Right lobe of liver (tissue), 6 donors: Measurements from ENCODE around the gene PCDH15. TPM values are rescaled to one million over a fixed set of nuclear protein-coding genes. Genes with fewer than 3 reads are reported as not detected.
"Not testable (repeated sequence)": the region's sequence is repeated elsewhere in the genome, so short reads cannot be mapped to it uniquely, and the experiment has no call there.

Experiments used
- ATAC-seq, 4 donors: fragments of 200-7000 bp; cut with Tn5 transposase; one replicate each; pipeline ENCODE4 v1.9.1; 2020; ENCODE audit warnings: mild to moderate bottlenecking in 4 of 4, moderate library complexity in 4 of 4
- DNase-seq, 3 donors: peaks; one replicate each; pipeline ENCODE4 v3.0.0-alpha.2; 2020
- H3K27ac ChIP-seq, 3 donors: fragments of 200-600 bp; one replicate each; pipeline ENCODE4 v1.8.0; 2022
- H3K27me3 ChIP-seq, 2 donors: fragments of 200-600 bp; one replicate each; pipeline ENCODE4 v1.8.0; 2022
- H3K36me3 ChIP-seq, 4 donors: fragments of 200-600 bp; sonication (generic) in 1 of 4; one replicate each; pipeline versions ENCODE4 v1.5.1 to v1.8.0; 2017 to 2022; ENCODE audit warnings: control low read depth in 1 of 4
- H3K4me1 ChIP-seq, 4 donors: fragments of 200-600 bp; sonication (generic) in 1 of 4; one replicate each; pipeline versions ENCODE4 v1.5.1 to v1.8.0; 2017 to 2022; ENCODE audit warnings: control low read depth in 1 of 4
- H3K4me3 ChIP-seq, 3 donors: fragments of 200-600 bp; one replicate each; pipeline ENCODE4 v1.8.0; 2022
- H3K9me3 ChIP-seq, 4 donors: fragments of 200-600 bp; sonication (generic) in 1 of 4; one replicate each; pipeline versions ENCODE4 v1.5.1 to v1.8.0; 2017 to 2022; ENCODE audit warnings: control low read depth in 1 of 4
- CTCF ChIP-seq, 4 donors: fragments of 200-600 bp in 3 of 4; fragments of 450-650 bp in 1 of 4; IDR thresholded peaks; one replicate each; pipeline versions ENCODE4 v1.5.1 to v1.8.0; 2016 to 2022; ENCODE audit warnings: antibody characterized with exemption in 4 of 4, mild to moderate bottlenecking in 2 of 4
- POLR2A ChIP-seq: fragments of 450-650 bp; IDR thresholded peaks from one replicate; pipeline ENCODE4 v1.6.1; 2017; ENCODE audit warnings: antibody characterized with exemption, mild to moderate bottlenecking
- WGBS: methylation state at CpG from one replicate; pipeline ENCODE4 v1.1.6; 2018; ENCODE audit warnings: low coverage, low lambda C conversion rate; ENCODE audit not compliant: insufficient coverage; ENCODE audit errors: missing lambda C conversion rate; 5-methylcytosine and 5-hydroxymethylcytosine counted together
- intact Hi-C, 2 donors: fragments of 100-400 bp; cut with DNase I; formaldehyde crosslinking; loops; one replicate each; pipeline versions ENCODE4 v1.11.2 to v1.14.1; 2022
- total RNA-seq, 6 experiments: library from RNA; depleted of rRNA in 2 of 6; stranded (reverse); fragments of >200 nt in 2 of 6; fragmentation: NEBNext Ultra II Directional in 3 of 6; extraction: Animal tissue kit (Norgen Biotek cat#: 25700) in 3 of 6; gene quantifications; one replicate each; pipeline versions ENCODE4 v1.1.0 to v1.2.4, GENCODE V29; 2016 to 2023
- donor health status: DM: no; HTN: yes; CAD: no.
- donor health status: DM: no; HTN: no; CAD: no.
- donor health status: DM: no; HTN: no; CAD: no.
- donor health status: DM: no; HTN: yes; CAD: no.
- donor health status: DM: no; HTN: yes; CAD: no.

Gene PCDH15
- total RNA-seq, 6 experiments from 2014 or later, result not detected

- DNase-seq (no peak), ATAC-seq (peak in 1 of 4 donors; percentile 28)
- no peak for TF ChIP-seq POLR2A
- no peak for TF ChIP-seq CTCF (IDR thresholded peaks at IDR 0.05)
- Histone ChIP-seq H3K4me1 (no peaks in the 10 kb centered on the region), H3K36me3 (no peaks in the 10 kb centered on the region), H3K4me3 (no peak overlapping the region), H3K27ac (no peak overlapping the region), H3K9me3 (peaks cover 0 to 3% (median 0%) of the 10 kb centered on the region in 4 donors), H3K27me3 (no peaks in the 10 kb centered on the region)
- WGBS, result 85% methylated on average over 2 of the region's 4 CpGs
- intact Hi-C loops, result no loop called here
Measured at GRCh38 chr10:53952698-53953630, 848.1 kb downstream of the PCDH15 start.

- intact Hi-C loops, result no loop called here
- DNase-seq, result no peak
- Histone ChIP-seq H3K4me3 (no peak overlapping the region), H3K4me1 (no peaks in the 10 kb centered on the region), H3K9me3 (no peaks in the 10 kb centered on the region), H3K36me3 (no peaks in the 10 kb centered on the region), H3K27ac (no peak overlapping the region), H3K27me3 (no peaks in the 10 kb centered on the region)
- no peak for TF ChIP-seq POLR2A
- TF ChIP-seq CTCF (IDR thresholded peaks at IDR 0.05), result no peak
- 24% methylated on average over 5 of the region's 5 CpGs for WGBS
- ATAC-seq, result peak in 2 of 4 donors; percentile 11 to 58
Measured at GRCh38 chr10:53939654-53940053, 861.4 kb downstream of the PCDH15 start.

GRCh38 chr10:53930648-53931047 lies 870.4 kb downstream of the PCDH15 start:
- ATAC-seq (no peak), DNase-seq (no peak)
- WGBS, result 50% methylated on average over 3 of the region's 3 CpGs
- Histone ChIP-seq H3K4me1 (no peaks in the 10 kb centered on the region), H3K27ac (no peak overlapping the region), H3K9me3 (no peaks in the 10 kb centered on the region), H3K36me3 (no peaks in the 10 kb centered on the region), H3K4me3 (no peak overlapping the region), H3K27me3 (no peaks in the 10 kb centered on the region)
- TF ChIP-seq POLR2A, result no peak
- no peak for TF ChIP-seq CTCF (IDR thresholded peaks at IDR 0.05)
- intact Hi-C loops, result no loop called here

- WGBS, result no CpG with 5 or more reads among the region's 34 CpGs
Measured at GRCh38 chr10:53924051-53924700, 876.9 kb downstream of the PCDH15 start.

GRCh38 chr10:53918755-53919154 lies 882.3 kb downstream of the PCDH15 start:
- ATAC-seq (no peak), DNase-seq (no peak)
- Histone ChIP-seq H3K36me3 (no peaks in the 10 kb centered on the region), H3K9me3 (no peaks in the 10 kb centered on the region), H3K4me1 (no peaks in the 10 kb centered on the region), H3K4me3 (no peak overlapping the region), H3K27ac (no peak overlapping the region), H3K27me3 (no peaks in the 10 kb centered on the region)
- TF ChIP-seq CTCF (IDR thresholded peaks at IDR 0.05) (no peak), POLR2A (no peak)
- WGBS, result 45% methylated on average over 4 of the region's 4 CpGs
- intact Hi-C loops, result no loop called here

More at GRCh38 chr10:53924051-53924700, 876.9 kb downstream of the PCDH15 start:
- H3K27ac ChIP-seq, H3K9me3 ChIP-seq, intact Hi-C loops, H3K4me1 ChIP-seq, H3K27me3 ChIP-seq, DNase-seq, H3K36me3 ChIP-seq, H3K4me3 ChIP-seq, ATAC-seq: not testable (repeated sequence)
